ENCODE results near the gene APBA2.
"Not testable (repeated sequence)": the region's sequence is repeated elsewhere in the genome, so short reads cannot be mapped to it uniquely, and the experiment has no call there.

Gene APBA2

GRCh38 chr15:29142129-29142747 is 256.5 kb downstream of the APBA2 start:
- no peak for DNase-seq

DNA sequence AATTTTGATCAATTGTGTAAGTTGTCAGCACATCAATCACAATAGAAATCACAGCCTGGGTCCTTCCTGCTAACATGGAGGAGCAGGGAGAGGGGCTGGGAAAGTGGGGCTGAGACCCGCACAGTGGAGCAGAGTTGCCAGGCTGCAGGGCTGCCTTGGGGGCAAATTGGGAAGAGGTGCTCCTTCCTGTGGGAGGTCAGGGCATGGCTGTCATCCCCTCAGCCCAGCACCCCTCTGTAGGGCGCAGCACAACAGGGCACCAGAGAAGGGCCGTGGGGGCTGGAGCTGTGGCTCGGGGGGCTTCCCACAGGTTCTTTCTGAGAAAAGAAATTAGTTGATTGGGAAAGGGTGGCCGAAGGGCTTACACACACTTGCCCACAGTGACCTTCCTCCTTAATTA is 257.5 kb downstream of the APBA2 start:
- DNase-seq, result no peak

DNA sequence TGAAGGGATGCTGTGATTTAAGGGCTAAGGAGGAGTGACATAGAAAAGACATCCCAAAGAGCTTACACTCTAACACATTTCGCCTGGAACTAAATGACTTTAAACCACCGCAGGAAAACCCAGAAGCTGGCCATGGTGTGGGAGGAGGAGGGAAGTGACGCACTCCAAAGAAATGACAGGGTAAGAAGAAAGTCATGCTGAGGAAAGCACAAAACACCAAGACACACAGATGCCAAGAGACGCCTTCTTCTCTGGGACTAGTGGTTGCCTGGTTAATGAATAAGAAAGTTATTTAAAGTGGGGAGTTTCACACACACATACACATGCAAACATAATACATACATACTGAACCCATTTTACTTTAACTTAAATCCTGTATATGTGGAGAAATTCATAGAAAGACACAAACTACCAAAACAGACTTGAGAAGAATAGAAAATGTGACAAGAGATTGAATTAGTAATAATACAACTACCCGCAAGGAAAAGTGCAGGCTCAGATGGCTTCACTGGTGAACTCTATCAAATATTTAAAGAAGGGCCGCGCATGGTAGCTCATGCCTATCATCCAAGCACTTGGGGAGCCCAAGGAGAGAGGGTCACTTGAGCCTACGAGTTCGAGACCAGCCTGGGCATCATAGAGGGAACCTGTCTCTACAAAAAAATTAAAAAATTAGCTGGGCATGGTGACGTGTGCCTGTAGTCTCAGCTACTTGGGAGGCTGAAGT is 258.3 kb downstream of the APBA2 start:
- DNase-seq, result no peak

DNA sequence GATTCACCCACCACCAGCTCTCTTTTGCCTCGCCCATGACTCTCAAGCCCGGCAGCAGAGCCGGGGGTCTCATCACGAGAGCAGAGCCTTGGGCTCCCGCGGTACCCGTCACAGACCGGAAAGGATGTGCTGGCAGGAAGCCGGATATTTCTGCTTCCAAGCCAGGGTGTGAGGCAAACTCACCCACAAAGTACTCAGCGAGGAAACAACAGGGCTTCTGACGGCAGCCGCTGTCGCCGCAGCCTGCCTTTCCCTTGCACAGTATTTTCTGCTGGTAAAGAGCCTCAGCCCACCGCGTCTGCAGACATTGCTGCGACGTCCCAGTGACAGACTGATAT is 263.9 kb downstream of the APBA2 start:
- DNase-seq, result no peak

DNA sequence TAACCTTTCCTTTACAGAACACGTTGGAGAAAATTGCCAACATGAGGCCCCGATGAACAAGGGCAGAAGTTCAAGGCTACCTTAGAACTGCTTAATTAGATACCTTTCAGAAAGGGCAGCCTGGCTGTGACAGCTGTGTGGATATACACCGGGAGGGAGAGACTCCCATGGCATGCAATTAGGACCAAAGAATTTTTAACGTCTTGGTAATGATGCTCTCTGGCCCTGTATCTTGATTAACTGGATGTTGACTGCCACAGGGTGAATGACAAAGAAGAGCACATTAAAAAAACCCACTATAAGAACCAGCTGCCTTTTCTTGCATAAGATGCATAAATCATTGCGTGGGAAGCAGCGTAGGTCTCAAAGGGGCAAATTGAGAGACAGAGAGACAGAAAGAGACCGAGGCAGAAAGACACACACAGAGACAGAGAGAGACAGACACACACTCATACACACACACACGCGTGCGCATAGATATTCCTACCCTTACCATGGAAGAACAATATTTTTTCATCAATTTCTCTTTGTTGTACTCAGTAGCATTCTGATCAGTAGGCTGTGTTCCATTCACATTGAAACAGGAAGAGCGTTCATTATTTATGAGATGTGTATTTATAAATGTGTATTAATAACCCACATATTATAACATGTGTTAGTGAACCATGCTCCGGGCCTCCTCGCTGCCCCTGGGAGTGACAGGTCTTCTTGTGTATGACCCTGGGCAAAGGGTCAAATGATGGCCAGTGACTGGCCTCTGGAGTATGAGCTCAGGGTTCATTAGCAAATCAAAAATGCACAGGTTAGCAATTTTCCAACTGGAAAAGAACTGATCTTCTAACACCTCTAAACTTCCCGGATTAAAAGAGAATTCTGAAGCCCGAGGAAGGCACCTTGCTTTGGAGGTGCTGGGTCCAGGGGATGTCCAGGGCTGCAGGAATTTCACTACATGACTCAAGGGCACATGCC is 265.0 kb downstream of the APBA2 start:
- DNase-seq, result no peak

DNA sequence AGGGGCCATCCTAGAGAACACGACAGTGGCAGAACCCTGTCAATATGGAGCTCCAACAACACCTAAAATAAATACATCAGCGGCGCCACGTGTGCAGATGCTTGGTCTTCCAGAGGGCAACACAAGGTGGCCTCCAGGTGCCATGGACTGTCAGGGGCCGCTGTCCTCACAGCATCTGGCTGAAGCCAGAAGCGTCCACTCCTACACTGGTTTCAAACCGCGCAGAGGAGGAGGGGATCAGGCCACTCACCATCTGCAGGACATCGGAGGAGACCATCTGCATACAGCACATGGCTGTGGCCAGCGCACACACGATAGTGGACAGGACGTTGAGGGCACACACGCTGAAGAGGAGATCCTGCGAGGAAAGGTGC is 265.7 kb downstream of the APBA2 start:
- no peak for DNase-seq

DNA sequence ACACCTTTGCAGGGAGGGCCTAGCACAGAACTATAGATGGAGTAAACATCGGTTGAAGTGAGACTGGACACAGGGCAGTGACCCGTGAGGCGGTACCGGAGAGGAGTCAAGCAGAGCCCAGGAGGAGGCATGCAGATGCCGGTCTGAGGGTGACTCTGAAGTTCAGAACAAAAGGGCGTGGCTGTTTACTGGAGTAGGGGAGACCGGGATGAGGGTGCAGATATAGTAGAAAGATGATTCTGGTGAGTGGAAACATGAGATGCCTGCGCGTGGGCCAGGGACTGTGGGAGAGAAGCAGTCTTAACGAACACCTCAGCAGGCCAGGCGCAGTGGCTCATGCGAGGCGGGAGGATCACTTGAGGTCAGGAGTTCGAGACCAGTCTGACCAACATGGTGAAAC is 270.7 kb downstream of the APBA2 start:
- no peak for DNase-seq

DNA sequence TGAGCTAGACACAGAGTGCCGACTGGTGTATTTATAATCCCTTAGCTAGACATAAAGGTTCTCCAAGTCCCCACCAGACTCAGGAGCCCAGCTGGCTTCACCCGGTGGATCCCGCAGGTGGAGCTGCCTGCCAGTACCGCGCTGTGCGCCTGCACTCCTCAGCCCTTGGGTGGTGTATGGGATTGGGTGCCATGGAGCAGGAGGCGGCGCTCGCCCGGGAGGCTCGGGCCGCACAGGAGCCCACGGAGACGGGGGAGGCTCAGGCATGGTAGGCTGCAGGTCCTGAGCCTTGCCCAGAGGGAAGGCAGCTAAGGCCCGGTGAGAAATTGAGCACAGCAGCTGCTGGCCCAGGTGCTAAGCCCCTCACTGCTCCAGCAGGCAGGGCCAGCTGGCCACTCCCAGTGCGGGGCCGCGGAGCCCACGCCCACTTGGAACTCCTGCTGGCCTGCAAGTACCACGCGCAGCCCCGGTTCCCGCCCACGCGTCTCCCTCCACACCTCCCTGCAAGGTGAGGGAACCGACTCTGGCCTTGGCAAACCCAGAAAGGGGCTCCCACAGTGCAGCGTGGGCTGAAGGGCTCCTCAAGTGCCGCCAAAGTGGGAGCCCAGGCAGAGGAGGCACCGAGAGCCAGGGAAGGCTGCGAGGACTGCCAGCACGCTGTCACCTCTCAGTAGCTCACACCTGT is 274.1 kb downstream of the APBA2 start:
- no peak for DNase-seq

- no peak for DNase-seq
Observed at GRCh38 chr15:29162411-29162810, 276.6 kb downstream of the APBA2 start.

GRCh38 chr15:29167122-29167521 is 281.3 kb downstream of the APBA2 start:
- DNase-seq, result not testable (repeated sequence)

Measured in activated gamma-delta T cell (primary cell).